Measurements from ENCODE around the gene CTAG1B. TPM values are rescaled to one million over a fixed set of nuclear protein-coding genes. Genes with fewer than 3 reads are reported as not detected.

The CTAG1B gene
- total RNA-seq, 2 experiments from 2014 or later, result not detected

GRCh38 chrX:154607370-154607769, 11.7 kb downstream of the CTAG1B start:
- ATAC-seq (ENCODE audit: low read depth) (no peak), DNase-seq (no peak)
- no peak overlapping the region for H3K4me3 Mint-ChIP-seq
- POLR2A ChIA-PET, result no interaction called here
- no peaks in the 10 kb centered on the region for H3K36me3 Mint-ChIP-seq
- H3K27ac Mint-ChIP-seq, result no peak overlapping the region
- peaks cover 2% of the 10 kb centered on the region for H3K27me3 Mint-ChIP-seq
- no peaks in the 10 kb centered on the region for H3K9me3 Mint-ChIP-seq
- peaks cover 13% of the 10 kb centered on the region for H3K4me1 Mint-ChIP-seq

- H3K9me3 Mint-ChIP-seq, result no peaks in the 10 kb centered on the region
- H3K36me3 Mint-ChIP-seq, result no peaks in the 10 kb centered on the region
- H3K27ac Mint-ChIP-seq, result no peak overlapping the region
- H3K4me3 Mint-ChIP-seq, result no peak overlapping the region
- peaks cover 13% of the 10 kb centered on the region for H3K4me1 Mint-ChIP-seq
- ATAC-seq (ENCODE audit: low read depth) (no peak), DNase-seq (no peak)
- peaks cover 4% of the 10 kb centered on the region for H3K27me3 Mint-ChIP-seq
- POLR2A ChIA-PET, result no interaction called here
Measured at GRCh38 chrX:154605566-154605965, 13.5 kb downstream of the CTAG1B start.

DNA sequence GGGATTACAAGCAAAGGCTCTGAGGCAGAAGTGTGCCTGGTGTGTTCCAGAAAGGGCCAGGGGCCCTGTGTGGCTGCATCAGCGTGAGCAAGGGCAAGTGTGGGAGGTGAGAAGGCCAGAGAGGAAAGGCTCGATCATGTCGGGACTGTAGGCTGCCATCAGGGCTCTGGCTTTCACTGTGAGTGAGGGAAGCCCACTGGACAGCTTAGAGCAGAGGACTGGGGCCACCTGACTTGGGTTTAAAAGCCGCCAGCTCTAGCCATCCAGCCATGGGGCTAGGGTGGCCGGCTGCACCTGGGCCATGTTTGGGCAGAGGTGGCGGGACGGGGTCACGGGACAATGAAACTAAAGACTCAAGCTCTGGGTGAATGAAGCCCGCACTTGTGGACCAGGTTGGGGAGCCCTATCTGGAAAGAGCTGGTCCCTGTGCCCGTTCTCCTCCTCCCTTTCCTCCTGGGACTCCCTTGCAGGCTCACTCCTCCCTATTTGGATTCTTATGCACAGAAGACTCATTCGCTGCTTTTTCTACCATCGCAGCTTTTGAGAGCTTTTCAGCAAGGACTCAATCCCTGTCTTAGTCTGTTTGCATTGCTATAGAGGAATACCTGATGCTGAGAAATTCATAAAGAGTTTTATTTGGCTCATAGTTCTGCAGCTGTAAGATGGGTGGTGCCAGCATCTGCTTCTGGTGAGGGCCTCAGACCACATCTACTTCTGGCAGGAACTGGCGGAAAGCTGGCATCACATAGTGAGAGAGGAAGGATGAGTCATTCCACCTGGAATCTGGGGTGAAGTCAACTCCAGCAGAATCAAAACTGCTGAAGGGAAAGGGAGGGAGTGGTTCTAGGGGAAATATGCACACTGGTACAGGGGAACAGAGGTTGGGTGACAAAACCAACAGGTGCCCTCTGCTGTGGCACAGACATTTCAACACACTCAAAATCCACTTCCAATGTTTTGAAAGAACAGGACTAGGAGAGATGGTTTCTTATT, 15.3 kb downstream of the CTAG1B start:
- no peaks in the 10 kb centered on the region for H3K36me3 Mint-ChIP-seq
- no peak for DNase-seq
- peaks cover 19% of the 10 kb centered on the region for H3K4me1 Mint-ChIP-seq
- peaks cover 4% of the 10 kb centered on the region for H3K27me3 Mint-ChIP-seq
- H3K9me3 Mint-ChIP-seq, result no peaks in the 10 kb centered on the region
- H3K4me3 Mint-ChIP-seq, result no peak overlapping the region
- POLR2A ChIA-PET, result no interaction called here
- no peak for ATAC-seq (ENCODE audit: low read depth)
- no peak overlapping the region for H3K27ac Mint-ChIP-seq

DNA sequence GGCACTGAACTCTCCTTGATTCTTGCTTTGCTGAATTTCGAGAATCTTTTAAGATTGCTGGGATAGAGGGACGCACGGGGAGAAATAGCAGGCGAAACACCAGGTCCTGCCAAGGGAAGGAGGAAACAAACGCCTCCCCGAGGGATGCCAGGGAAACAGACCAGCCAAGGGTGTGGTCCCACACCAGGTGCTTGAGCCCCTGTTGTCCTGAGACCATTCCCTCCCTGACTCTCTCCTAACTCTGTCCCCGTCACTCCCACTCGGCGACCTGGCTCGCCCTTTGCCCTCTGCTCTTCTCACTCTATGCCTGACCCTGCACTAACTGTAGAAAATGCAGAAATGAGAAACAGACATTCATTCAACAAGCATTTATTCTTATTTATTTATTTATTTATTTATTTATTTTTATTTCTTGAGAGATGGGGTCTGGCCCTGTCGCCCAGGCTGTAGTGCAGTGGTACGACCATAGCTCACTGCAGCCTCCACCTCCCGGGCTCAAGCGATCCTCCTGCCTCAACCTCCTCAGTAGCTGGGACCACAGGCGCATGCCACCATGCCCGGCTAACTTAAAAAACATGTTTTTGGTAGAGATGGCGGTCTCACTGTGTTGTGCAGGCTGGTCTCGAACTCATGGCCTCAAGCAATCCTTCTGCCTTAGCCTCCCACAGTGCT, 16.2 kb downstream of the CTAG1B start:
- Mint-ChIP-seq H3K36me3 (no peaks in the 10 kb centered on the region), H3K27me3 (peaks cover 4% of the 10 kb centered on the region), H3K9me3 (no peaks in the 10 kb centered on the region), H3K4me3 (no peak overlapping the region), H3K27ac (no peak overlapping the region), H3K4me1 (peaks cover 19% of the 10 kb centered on the region)
- ATAC-seq (ENCODE audit: low read depth) (no peak), DNase-seq (no peak)
- POLR2A ChIA-PET, result no interaction called here

DNA sequence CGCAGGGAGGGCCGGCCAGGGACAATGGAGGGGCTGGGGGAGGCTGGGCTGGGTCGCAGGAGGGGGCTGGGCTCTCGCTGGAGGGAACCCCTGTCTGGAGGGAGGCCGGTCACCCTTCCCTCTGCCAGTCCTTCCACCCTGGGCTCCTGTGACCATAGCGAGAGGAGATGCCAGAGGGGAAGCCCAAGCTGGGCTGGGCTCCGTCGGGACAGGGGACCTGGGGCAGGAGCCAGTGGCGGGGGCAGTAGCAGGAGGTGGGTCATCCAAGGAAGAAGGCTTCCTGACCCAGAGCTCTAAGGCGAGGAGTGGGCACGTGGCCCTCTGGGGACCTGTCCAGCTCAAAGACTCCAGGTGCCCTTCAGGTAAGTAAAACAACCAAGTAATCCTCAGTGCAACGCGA, 16.9 kb downstream of the CTAG1B start:
- no peak for DNase-seq
- H3K9me3 Mint-ChIP-seq, result peaks cover 3% of the 10 kb centered on the region
- peaks cover 4% of the 10 kb centered on the region for H3K27me3 Mint-ChIP-seq
- POLR2A ChIA-PET, result no interaction called here
- H3K4me3 Mint-ChIP-seq, result no peak overlapping the region
- no peaks in the 10 kb centered on the region for H3K36me3 Mint-ChIP-seq
- H3K27ac Mint-ChIP-seq, result no peak overlapping the region
- ATAC-seq (ENCODE audit: low read depth), result no peak
- peaks cover 19% of the 10 kb centered on the region for H3K4me1 Mint-ChIP-seq

- Mint-ChIP-seq H3K9me3 (peaks cover 3% of the 10 kb centered on the region), H3K4me3 (no peak overlapping the region), H3K4me1 (peaks cover 11% of the 10 kb centered on the region), H3K27ac (no peak overlapping the region), H3K27me3 (peaks cover 7% of the 10 kb centered on the region), H3K36me3 (no peaks in the 10 kb centered on the region)
- DNase-seq, result no peak
- POLR2A ChIA-PET, result no interaction called here
- ATAC-seq (ENCODE audit: low read depth), result no peak
Measured at GRCh38 chrX:154600759-154601374, 18.2 kb downstream of the CTAG1B start.

DNA sequence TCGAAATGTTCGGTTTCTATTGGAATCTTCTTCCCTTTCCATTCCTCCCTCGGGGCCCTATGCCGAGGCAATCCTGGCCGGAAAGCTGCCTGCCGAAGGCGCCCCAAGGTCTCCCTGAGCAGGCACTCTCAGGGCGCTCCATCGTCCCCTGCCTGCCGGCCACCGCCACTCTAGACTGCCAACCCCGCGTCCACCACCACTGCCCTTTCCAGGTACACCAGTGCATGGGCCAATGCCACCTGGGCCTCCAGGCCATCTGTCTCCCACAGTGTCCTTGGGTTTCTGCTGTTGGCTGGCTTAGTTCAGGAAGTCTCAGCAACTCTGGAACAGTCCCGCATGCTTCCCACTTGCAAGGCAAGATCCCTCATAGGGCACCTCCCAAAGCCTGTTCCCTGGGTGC, 19.6 kb downstream of the CTAG1B start:
- peaks cover 3% of the 10 kb centered on the region for H3K9me3 Mint-ChIP-seq
- no peak for DNase-seq
- H3K4me3 Mint-ChIP-seq, result no peak overlapping the region
- no peak for ATAC-seq (ENCODE audit: low read depth)
- H3K4me1 Mint-ChIP-seq, result peaks cover 13% of the 10 kb centered on the region
- H3K27me3 Mint-ChIP-seq, result peaks cover 9% of the 10 kb centered on the region
- no peak overlapping the region for H3K27ac Mint-ChIP-seq
- no peaks in the 10 kb centered on the region for H3K36me3 Mint-ChIP-seq
- POLR2A ChIA-PET, result no interaction called here

GRCh38 chrX:154598656-154599055, 20.4 kb downstream of the CTAG1B start:
- Mint-ChIP-seq H3K36me3 (no peaks in the 10 kb centered on the region), H3K27me3 (peaks cover 9% of the 10 kb centered on the region), H3K4me1 (peaks cover 10% of the 10 kb centered on the region), H3K9me3 (peaks cover 3% of the 10 kb centered on the region), H3K27ac (no peak overlapping the region), H3K4me3 (no peak overlapping the region)
- POLR2A ChIA-PET, result no interaction called here
- no peak for DNase-seq
- ATAC-seq (ENCODE audit: low read depth), result no peak

GRCh38 chrX:154597221-154597620, 21.9 kb downstream of the CTAG1B start:
- Mint-ChIP-seq H3K9me3 (peaks cover 3% of the 10 kb centered on the region), H3K36me3 (no peaks in the 10 kb centered on the region), H3K4me3 (no peak overlapping the region), H3K27ac (no peak overlapping the region), H3K4me1 (peaks cover 10% of the 10 kb centered on the region), H3K27me3 (peaks cover 11% of the 10 kb centered on the region)
- ATAC-seq (ENCODE audit: low read depth) (no peak), DNase-seq (no peak)
- POLR2A ChIA-PET, result no interaction called here

- POLR2A ChIA-PET, result no interaction called here
- Mint-ChIP-seq H3K27me3 (peaks cover 10% of the 10 kb centered on the region), H3K4me3 (no peak overlapping the region), H3K36me3 (no peaks in the 10 kb centered on the region), H3K27ac (no peak overlapping the region), H3K4me1 (peaks cover 10% of the 10 kb centered on the region), H3K9me3 (peaks cover 3% of the 10 kb centered on the region)
- ATAC-seq (ENCODE audit: low read depth) (no peak), DNase-seq (no peak)
Measured at GRCh38 chrX:154596290-154596929, 22.7 kb downstream of the CTAG1B start.

DNA sequence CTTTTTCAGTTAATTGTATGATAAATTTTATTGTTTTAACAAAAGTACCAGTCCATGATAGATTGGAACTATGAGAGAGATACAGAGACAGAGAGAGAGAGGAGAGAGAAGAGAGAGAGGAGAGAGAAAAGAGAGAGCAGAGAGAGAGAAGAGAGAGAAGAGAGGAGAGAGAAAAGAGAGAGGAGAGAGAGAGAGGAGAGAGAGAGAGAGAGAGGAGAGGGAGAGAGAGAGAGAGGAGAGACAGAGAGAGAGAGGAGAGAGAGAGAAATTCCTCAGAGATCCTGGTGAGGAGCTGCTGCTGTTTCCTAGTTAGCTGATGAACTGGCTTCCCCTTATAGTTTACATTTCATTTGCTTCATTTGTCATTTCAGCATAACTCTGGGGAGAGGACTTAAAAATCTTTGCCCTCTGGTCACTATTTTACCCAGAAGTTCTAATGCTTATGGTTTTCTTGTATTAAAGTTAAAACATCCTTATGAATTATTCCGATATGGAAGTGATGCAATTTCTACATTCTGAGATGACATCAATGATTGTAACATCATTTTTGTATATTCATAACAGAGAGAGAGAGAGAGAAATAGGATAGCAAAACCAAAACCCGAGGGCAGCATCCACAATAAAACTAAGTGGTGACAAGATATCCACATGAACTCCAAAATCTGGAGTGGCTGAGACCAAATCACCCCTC, 23.4 kb downstream of the CTAG1B start:
- Mint-ChIP-seq H3K4me1 (peaks cover 10% of the 10 kb centered on the region), H3K36me3 (no peaks in the 10 kb centered on the region), H3K9me3 (peaks cover 3% of the 10 kb centered on the region), H3K27ac (no peak overlapping the region), H3K27me3 (peaks cover 10% of the 10 kb centered on the region), H3K4me3 (no peak overlapping the region)
- POLR2A ChIA-PET, result no interaction called here
- ATAC-seq (ENCODE audit: low read depth), result no peak
- no peak for DNase-seq

DNA sequence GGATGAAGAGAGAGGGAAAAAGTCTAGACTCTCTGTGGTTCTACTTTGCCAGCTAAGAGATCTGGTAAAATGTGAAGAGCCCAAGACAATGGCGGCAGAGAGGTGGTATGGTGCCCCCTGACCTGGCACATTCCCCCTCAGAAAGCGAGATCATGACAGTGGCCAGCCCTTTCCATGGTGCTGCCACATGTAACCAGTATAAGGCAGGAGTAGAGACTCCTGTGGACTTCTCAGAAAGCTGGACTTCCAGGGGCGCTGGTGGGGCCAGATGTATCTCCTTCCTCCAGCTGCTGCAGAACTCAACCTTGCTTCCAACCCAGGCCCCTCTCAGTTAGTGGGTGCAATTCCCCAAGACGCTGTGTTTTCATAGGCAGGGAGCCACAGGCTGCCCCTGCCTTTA, 24.6 kb downstream of the CTAG1B start:
- Mint-ChIP-seq H3K4me3 (no peak overlapping the region), H3K27ac (no peak overlapping the region), H3K4me1 (peaks cover 4% of the 10 kb centered on the region), H3K9me3 (peaks cover 3% of the 10 kb centered on the region), H3K36me3 (no peaks in the 10 kb centered on the region), H3K27me3 (peaks cover 10% of the 10 kb centered on the region)
- POLR2A ChIA-PET, result no interaction called here
- DNase-seq, result no peak
- no peak for ATAC-seq (ENCODE audit: low read depth)

DNA sequence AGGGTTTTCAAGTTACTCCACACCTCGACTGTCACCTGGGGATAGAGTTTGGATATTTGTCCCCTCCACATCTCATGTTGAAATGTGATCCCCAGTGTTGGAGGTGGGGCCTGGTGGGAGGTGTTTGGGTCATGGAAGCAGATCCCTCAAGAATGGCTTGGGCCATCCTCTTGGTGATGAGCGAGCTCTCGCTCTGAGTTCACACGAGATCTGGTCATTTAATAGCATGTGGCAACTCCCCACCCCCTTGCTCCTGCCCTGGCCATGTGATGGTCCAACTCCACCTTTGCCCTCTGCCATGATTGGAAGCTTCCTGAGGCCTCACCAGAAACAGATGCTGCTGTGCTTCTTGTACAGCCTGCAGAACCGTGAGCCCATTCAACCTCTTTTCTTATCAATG, 25.9 kb downstream of the CTAG1B start:
- H3K36me3 Mint-ChIP-seq, result no peaks in the 10 kb centered on the region
- POLR2A ChIA-PET, result no interaction called here
- peaks cover 10% of the 10 kb centered on the region for H3K27me3 Mint-ChIP-seq
- ATAC-seq (ENCODE audit: low read depth), result no peak
- DNase-seq, result no peak
- peaks cover 4% of the 10 kb centered on the region for H3K4me1 Mint-ChIP-seq
- H3K4me3 Mint-ChIP-seq, result no peak overlapping the region
- H3K27ac Mint-ChIP-seq, result no peak overlapping the region
- peaks cover 3% of the 10 kb centered on the region for H3K9me3 Mint-ChIP-seq

Data from activated naive CD8-positive, alpha-beta T cell treated with anti-CD3 and anti-CD28 coated beads, Interleukin-2, amount 10 ng/mL, durations not matched to agents 7 days and 5 days (primary cell).